NCI-H526 (cell line): ENCODE results near the gene NF1.
"Not testable (repeated sequence)": the region's sequence is repeated elsewhere in the genome, so short reads cannot be mapped to it uniquely, and the experiment has no call there.

ENCODE experiments used
- DNase-seq, 2 experiments: peaks; one replicate each; lab custom pipeline; 2025; lab: John Stamatoyannopoulos, UW

The NF1 gene

GRCh38 chr17:31178951-31179350, 84.2 kb downstream of the NF1 start:
- DNase-seq, result not testable (repeated sequence)

- no peak for DNase-seq
Observed at GRCh38 chr17:31195305-31195704, 100.5 kb downstream of the NF1 start.

GRCh38 chr17:31198026-31198425, 103.2 kb downstream of the NF1 start:
- DNase-seq, result no peak

DNA sequence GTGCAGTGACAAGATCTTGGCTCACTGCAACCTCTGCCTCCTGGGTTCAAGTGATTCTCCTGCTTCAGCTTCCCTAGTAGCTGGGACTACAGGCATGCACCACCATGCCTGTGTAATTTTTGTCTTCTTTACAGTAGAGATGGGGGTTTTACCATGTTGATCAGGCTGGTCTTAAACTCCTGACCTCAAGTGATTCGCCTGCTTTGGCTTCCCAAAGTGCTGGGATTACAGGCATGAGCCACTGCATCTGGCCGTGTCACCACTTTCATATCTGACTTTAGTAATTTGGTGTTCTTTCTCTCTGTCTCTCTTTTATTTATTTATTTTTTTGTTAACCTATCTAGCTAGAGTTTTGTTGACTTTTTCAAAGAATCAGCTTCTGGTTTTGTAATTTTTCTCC, 103.9 kb downstream of the NF1 start:
- DNase-seq, result not testable (repeated sequence)

- DNase-seq, result no peak
Observed at GRCh38 chr17:31200287-31200686, 105.5 kb downstream of the NF1 start.

GRCh38 chr17:31202968-31203367, 108.2 kb downstream of the NF1 start:
- DNase-seq, result no peak

GRCh38 chr17:31211352-31212012, 116.7 kb downstream of the NF1 start:
- DNase-seq, result peak in 1 of 2 experiments; percentile 22

DNA sequence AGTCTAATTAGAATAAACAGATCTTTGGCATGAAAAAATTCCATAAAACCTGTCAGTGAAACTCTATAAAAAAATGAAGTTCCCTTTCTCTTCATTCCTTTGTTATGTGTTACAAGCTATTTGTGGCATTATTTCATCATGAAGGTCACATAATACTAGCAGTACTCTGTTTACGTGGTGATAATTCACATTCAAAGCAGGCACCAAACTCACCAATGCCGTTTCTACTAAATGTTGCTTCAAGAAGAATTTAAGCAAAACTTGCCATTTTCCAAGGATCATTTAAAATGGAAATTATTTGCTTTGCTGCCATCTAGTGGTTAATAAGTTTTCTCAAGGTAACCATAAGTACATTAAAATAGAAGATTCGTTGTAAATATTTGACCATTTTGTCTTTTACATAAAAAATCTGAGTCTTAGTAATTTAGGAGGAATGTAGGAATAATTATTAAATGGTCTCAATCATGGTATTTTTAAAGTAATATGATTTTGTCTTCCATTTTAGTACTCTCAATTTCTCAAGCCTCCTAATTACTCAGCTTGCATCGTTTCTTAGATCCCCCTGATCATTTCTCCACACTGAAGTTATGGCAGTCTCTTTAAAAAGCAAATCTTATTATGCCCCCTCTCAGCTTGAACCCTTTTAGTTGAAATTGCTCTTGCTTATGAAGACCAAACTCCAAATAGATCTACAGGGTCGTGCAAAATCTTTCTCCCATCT, 121.4 kb downstream of the NF1 start:
- peak; percentile 12 to 71 for DNase-seq

DNA sequence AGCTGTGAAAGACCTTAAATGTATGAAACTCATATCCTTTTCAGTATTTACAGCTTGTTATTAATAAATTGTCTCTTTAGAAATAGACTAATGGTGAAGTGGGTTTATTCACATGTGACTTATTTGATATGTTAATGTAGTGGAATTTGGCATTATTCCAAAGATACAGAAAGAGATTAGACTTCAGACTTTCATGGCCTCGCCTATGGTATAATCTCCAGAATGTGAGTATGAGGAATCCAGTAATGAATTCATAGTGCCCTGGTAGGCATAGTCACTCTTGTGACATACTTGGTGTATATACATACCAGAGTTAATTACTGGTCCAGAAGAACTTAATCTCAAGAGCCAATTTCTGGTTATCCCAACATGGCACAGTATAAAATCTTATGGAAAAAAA, 129.6 kb downstream of the NF1 start:
- no peak for DNase-seq

DNA sequence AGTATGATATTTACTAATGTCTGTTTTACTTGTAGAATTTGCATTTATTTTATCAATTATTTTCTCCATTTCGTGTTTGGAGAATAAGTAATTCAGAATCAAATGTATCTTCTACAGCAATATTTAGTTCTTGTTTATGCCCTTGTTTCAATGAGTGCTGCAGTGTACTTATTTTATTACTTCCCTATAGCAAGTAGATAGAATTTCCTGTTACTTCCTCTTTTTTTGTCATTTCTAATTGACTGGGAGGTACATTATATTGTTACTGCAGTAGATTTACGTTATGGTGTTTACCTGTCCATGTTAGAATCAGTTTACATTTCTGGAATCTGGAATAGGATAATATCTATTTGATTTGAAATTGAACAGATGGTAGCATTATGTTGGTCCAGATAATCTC, 131.1 kb downstream of the NF1 start:
- no peak for DNase-seq

DNA sequence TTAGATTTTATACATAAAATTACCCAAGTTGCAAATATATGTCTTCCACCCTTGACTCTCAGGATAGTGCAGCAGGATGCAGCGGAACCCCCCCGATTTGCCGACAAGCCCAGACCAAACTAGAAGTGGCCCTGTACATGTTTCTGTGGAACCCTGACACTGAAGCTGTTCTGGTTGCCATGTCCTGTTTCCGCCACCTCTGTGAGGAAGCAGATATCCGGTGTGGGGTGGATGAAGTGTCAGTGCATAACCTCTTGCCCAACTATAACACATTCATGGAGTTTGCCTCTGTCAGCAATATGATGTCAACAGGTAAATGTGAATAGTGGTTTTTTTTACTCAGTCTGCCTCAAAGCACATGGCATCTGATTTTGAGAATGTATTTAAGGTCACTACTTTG, 131.6 kb downstream of the NF1 start:
- no peak for DNase-seq

- no peak for DNase-seq
Observed at GRCh38 chr17:31226950-31227349, 132.2 kb downstream of the NF1 start.

GRCh38 chr17:31231852-31232251, 137.1 kb downstream of the NF1 start:
- DNase-seq, result no peak

- no peak for DNase-seq
Observed at GRCh38 chr17:31235110-31235509, 140.3 kb downstream of the NF1 start.

DNA sequence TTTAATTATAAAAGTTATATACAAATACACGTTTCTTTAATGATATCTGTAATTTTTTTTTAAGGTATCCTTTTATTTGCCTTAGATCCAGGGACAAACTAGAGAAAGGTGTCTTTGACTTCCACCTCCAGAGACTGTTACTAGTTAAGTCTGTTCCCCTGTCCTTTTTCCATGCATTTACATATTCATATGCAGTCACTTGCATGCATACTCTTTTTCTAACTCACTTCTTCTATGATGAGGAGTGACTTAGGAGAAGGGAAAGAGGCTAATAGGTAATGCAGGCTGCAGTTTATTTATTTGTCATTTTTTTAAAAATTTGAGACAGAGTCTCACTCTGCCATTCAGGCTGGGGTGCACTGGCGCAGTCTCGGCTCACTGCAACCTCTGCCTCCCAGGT, 141.4 kb downstream of the NF1 start:
- peak in 1 of 2 experiments; percentile 22 for DNase-seq

- no peak for DNase-seq
Observed at GRCh38 chr17:31236712-31237111, 141.9 kb downstream of the NF1 start.

GRCh38 chr17:31241116-31241515, 146.3 kb downstream of the NF1 start:
- no peak for DNase-seq

GRCh38 chr17:31248986-31249834, 154.4 kb downstream of the NF1 start:
- no peak for DNase-seq

- DNase-seq, result no peak
Observed at GRCh38 chr17:31249835-31250141, 155.0 kb downstream of the NF1 start.

DNA sequence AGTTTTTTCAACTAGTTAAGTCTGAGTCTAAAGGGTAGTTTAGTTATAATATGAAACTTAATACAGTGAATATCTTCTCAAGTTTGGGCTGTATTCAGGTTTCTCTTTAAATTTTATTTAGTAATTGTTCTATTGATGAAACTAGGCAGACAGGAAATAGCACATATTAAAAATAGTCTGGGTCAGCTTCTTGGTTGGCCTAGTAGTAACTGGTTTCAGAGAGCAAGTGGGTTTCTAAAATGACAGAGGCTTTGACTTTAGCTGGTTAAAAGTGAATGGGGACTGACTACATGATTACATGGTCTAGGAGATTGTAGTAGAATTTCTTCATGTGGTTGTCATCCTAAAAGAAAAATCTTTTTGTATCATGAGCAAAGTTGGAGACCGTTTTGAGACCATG, 155.5 kb downstream of the NF1 start:
- DNase-seq, result no peak

DNA sequence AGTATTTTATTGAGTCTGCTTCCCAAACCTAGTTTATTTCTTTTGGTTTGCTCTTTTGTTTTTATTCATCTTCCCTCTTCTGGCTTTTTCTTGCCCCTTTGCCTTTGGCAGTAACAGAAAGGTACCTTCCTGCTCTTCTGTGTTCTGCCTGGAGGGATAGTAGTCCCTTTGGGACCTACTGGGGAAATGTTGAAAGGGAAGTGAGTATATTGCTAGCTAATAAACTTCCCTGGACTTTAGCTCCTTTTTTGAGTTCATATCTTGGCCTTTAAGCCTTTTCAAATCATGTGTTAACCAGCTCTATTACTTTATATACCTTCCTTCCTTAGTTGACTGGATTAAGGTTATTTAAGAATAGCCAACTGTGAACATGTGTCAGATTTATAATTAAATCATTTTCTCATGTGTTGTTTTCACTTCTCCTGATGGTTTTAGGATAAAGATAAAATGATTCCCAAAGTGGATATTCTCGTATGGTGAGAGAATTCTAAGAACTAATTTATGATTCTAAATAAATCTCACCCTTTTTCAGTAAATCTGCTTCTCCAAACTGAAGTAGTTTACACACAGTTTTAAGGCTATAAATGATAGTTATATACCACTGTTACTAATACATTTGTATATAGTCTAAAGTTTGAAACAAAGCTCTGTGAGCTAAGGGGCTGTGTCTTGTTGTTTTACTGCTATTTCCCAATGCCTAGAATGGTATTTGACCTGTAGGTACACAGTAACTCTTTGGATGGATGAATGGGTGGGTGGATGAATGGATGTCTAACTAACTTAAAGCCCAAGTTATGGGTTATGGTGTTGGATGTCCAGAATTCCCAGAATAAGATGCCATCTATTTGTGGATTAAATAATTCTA, 156.6 kb downstream of the NF1 start:
- no peak for DNase-seq

GRCh38 chr17:31251970-31252328, 157.2 kb downstream of the NF1 start:
- no peak for DNase-seq
